ENCODE data around the gene AURKAIP1. TPM values are rescaled to one million over a fixed set of nuclear protein-coding genes. Genes with fewer than 3 reads are reported as not detected.

AURKAIP1 gene
- polyA plus RNA-seq, 6 donors from 2014 or later: 103 to 122 (median 106) TPM

DNA sequence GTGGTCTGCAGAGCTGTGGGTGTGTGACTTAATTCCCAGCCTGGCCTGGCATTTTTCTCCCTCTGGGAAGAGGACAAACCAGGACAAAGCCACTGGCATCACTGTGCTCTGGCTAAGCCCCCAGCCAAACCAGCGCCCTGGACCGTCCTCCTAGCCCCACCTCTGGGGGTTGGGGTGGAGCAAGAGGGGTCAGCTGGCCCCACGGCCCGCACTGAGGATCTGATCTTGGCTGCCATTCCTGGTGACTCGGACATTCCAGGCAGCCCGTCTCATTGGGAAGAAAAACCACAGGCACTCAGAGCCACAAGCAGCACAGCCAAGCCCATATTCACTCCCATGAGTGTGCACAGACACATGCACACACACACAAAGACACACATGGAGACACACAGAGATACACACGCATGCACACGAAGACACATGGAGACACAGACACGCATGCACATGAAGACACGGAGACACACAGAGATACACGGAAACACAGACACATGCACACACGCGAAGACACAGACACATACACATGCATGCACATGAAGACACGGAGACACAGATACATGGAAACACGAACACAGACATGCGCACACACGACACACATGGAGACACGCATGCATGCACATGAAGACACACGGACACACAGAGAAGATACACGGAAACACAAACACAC lies 14.4 kb downstream of the AURKAIP1 start:
- ATAC-seq (ENCODE audit: low read depth in 2 of 2): no peak
- H3K36me3 Mint-ChIP-seq: peaks cover 0 to 8% of the 10 kb centered on the region in 2 donors
- H3K9me3 Mint-ChIP-seq: no peaks in the 10 kb centered on the region
- peaks cover 20 to 48% (median 41%) of the 10 kb centered on the region in 3 donors for H3K27me3 Mint-ChIP-seq
- peaks cover 5 to 9% (median 6%) of the 10 kb centered on the region in 3 donors for H3K4me1 Mint-ChIP-seq
- no peak overlapping the region for H3K27ac Mint-ChIP-seq
- DNase-seq: no peak
- H3K4me3 Mint-ChIP-seq: peak overlapping the region in 1 of 8 donors; percentile 11

DNA sequence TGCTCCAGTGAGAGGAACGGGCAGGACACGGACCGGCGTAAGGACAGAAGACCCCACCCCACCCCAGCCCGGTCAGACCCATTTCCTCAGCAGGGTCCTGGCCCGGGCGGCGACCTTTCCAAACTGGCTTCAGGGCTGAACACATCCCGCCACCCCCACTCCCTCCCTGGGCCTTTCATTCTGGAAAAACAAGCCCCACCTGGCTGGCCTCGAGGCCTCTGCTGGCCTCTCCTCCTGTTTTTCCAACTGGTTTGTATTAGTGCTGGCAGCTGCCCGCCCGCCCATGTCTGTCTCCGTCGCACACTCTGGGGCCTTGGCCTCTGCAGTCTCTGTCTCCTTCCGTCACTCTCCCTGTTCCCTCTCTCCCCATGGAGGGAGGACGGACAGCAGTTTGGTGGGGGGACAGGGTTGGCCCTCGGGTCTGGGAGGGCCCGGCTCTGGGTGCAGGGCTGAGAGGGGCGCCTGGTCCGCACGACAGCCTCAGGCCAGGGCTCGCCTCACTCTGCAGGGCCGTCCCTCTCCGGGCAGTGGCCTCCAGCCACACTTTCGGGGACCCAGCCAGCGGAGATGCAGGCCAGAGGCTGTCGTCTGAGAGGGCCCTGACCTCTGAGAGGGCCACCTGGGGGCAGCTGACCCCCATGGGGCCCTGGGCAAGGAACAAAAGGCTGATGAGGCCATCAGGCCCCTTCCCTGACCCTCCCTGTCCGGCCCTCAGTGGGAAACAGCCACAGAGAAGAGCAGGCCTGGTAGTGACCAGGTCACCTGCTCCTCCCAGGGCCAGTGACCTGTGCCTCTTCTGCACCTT lies 15.1 kb downstream of the AURKAIP1 start:
- ATAC-seq (ENCODE audit: low read depth in 2 of 2): no peak
- peaks cover 5 to 10% (median 8%) of the 10 kb centered on the region in 3 donors for H3K4me1 Mint-ChIP-seq
- no peaks in the 10 kb centered on the region for H3K9me3 Mint-ChIP-seq
- no peak for DNase-seq
- peak overlapping the region in 1 of 6 donors; percentile 33 for H3K27ac Mint-ChIP-seq
- peaks cover 0 to 8% of the 10 kb centered on the region in 2 donors for H3K36me3 Mint-ChIP-seq
- peaks cover 20 to 48% (median 41%) of the 10 kb centered on the region in 3 donors for H3K27me3 Mint-ChIP-seq
- H3K4me3 Mint-ChIP-seq: peak overlapping the region in 1 of 8 donors; percentile 59

DNA sequence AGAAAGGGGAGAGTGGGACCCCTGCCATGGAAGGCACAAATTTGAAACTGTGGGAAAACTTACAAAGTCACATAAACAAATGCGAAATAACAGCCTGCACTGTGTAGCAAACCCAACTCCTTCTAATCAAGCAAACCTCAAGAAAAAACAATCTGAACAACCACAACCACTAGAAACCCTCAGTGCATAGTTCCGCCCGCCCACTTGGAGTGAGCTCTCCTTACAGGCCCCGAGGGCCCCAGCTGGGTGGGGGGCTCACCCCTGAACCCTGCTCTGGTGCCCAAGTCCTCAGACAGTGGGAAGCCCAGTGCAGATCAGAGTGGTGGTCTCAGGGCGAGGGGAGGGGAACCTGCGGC lies 15.7 kb downstream of the AURKAIP1 start:
- peak overlapping the region in 1 of 8 donors; percentile 30 for H3K4me3 Mint-ChIP-seq

DNA sequence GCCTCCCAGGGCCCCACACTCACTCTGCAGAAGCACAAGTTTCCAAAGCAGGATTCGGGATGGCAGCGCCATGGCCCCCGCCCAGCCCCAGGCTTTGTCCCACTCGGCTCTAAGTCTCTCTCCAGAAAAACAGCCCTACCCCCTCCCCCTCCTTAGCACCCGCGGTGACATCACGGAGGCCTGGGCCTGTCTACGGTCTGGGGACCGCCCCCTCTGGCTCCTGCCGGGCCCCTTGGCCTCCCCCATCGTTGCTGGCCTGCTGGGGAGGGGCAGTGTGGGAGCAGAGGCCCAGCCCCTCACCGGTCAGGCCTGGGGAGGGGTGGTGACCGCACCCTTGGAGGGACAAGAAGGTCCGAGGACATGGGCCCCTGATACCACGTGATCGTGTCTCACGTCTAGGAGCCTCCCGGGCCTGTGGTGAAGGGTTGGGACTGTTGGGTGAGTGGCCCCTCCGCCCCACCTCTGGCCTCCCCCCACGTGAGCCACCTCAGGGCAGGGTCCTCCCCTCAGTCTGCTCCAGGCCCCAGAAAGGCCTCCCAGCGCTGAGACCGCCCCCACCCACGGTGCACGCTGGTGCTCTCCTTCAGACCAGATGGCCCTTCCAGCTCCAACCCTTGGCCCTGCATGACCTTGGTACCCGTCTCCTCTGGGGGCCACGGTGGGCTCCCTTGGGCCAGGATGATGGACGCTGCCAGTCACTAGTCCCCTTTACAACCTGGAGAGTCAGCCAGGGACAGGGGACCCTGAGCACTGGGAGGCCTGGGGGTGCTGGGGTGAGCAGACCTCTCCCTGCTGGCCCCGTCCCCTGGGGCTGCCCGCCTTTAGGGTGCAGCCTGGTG lies 16.4 kb downstream of the AURKAIP1 start, which contains the start of gene MXRA8:
Gene MXRA8, minus strand, starts transcription at position 123 of the 839 bp plus-strand sequence. Its CDS starts 51 bp downstream, at position 72.
- Mint-ChIP-seq H3K27ac (no peak within 1 kb of the TSS), H3K27me3 (peaks cover 20 to 57% (median 41%) of the 10 kb centered on the region in 3 donors), H3K9me3 (no peaks in the 10 kb centered on the region), H3K36me3 (peaks cover 0 to 8% of the 10 kb centered on the region in 2 donors), H3K4me1 (peaks cover 5 to 16% (median 15%) of the 10 kb centered on the region in 3 donors), H3K4me3 (peak within 1 kb of the TSS in 1 of 8 donors; percentile 30)
- no peak for DNase-seq
- ATAC-seq (ENCODE audit: low read depth in 2 of 2): no peak

More for the DNA sequence above, 15.7 kb downstream of the AURKAIP1 start:
- ATAC-seq (ENCODE audit: low read depth in 2 of 2) (no peak), DNase-seq (no peak)
- Mint-ChIP-seq H3K27me3 (peaks cover 20 to 51% (median 41%) of the 10 kb centered on the region in 3 donors), H3K4me1 (peaks cover 5 to 13% (median 12%) of the 10 kb centered on the region in 3 donors), H3K27ac (no peak overlapping the region), H3K9me3 (no peaks in the 10 kb centered on the region), H3K36me3 (peaks cover 0 to 8% of the 10 kb centered on the region in 2 donors)

- ATAC-seq (ENCODE audit: low read depth in 2 of 2): no peak
- no peak overlapping the region for H3K4me3 Mint-ChIP-seq
- peaks cover 0 to 8% of the 10 kb centered on the region in 2 donors for H3K36me3 Mint-ChIP-seq
- peaks cover 10 to 23% (median 17%) of the 10 kb centered on the region in 3 donors for H3K4me1 Mint-ChIP-seq
- H3K27ac Mint-ChIP-seq: no peak overlapping the region
- no peak for DNase-seq
- peaks cover 20 to 64% (median 45%) of the 10 kb centered on the region in 3 donors for H3K27me3 Mint-ChIP-seq
- H3K9me3 Mint-ChIP-seq: no peaks in the 10 kb centered on the region
Observed at GRCh38 chr1:1357871-1358432, 17.1 kb downstream of the AURKAIP1 start.

GRCh38 chr1:1356796-1357401 lies 18.1 kb downstream of the AURKAIP1 start:
- Mint-ChIP-seq H3K36me3 (peaks cover 0 to 8% of the 10 kb centered on the region in 2 donors), H3K27me3 (peaks cover 23 to 69% (median 52%) of the 10 kb centered on the region in 3 donors), H3K4me1 (peaks cover 20 to 34% (median 27%) of the 10 kb centered on the region in 3 donors), H3K4me3 (no peak overlapping the region), H3K9me3 (no peaks in the 10 kb centered on the region), H3K27ac (no peak overlapping the region)
- DNase-seq: no peak
- no peak for ATAC-seq (ENCODE audit: low read depth in 2 of 2)

- DNase-seq (no peak), ATAC-seq (ENCODE audit: low read depth in 2 of 2) (no peak)
- Mint-ChIP-seq H3K4me3 (peak overlapping the region in 1 of 8 donors; percentile 5), H3K27me3 (peaks cover 22 to 66% (median 51%) of the 10 kb centered on the region in 3 donors), H3K4me1 (peaks cover 20 to 36% (median 28%) of the 10 kb centered on the region in 3 donors), H3K36me3 (peaks cover 0 to 8% of the 10 kb centered on the region in 2 donors), H3K9me3 (no peaks in the 10 kb centered on the region), H3K27ac (no peak overlapping the region)
Observed at GRCh38 chr1:1356166-1356795, 18.7 kb downstream of the AURKAIP1 start.

DNA sequence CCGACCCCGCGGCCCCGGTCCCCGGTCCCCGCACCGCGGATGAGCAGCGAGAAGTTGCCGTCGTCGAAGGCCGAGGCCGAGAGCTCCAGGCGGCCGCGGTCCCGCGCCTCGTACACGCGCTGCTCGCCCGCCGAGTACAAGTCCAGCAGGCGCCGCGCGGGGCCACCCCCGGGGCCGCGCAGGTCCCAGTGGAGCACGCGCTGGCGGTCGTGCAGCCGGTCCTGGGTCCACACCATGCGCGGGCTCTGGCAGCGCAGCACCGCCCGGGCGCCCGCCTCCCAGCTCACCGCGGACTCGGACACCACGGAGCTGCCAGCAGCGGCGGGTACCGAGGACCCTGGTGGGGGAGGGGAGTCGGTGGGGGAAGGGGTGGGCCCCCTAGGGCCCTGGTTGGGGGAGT lies 19.6 kb downstream of the AURKAIP1 start:
- Mint-ChIP-seq H3K4me1 (peaks cover 20 to 36% (median 23%) of the 10 kb centered on the region in 3 donors), H3K27ac (no peak overlapping the region), H3K9me3 (no peaks in the 10 kb centered on the region), H3K27me3 (peaks cover 15 to 58% (median 42%) of the 10 kb centered on the region in 3 donors), H3K36me3 (no peaks in the 10 kb centered on the region), H3K4me3 (no peak overlapping the region)
- DNase-seq (no peak), ATAC-seq (ENCODE audit: low read depth in 2 of 2) (no peak)

DNA sequence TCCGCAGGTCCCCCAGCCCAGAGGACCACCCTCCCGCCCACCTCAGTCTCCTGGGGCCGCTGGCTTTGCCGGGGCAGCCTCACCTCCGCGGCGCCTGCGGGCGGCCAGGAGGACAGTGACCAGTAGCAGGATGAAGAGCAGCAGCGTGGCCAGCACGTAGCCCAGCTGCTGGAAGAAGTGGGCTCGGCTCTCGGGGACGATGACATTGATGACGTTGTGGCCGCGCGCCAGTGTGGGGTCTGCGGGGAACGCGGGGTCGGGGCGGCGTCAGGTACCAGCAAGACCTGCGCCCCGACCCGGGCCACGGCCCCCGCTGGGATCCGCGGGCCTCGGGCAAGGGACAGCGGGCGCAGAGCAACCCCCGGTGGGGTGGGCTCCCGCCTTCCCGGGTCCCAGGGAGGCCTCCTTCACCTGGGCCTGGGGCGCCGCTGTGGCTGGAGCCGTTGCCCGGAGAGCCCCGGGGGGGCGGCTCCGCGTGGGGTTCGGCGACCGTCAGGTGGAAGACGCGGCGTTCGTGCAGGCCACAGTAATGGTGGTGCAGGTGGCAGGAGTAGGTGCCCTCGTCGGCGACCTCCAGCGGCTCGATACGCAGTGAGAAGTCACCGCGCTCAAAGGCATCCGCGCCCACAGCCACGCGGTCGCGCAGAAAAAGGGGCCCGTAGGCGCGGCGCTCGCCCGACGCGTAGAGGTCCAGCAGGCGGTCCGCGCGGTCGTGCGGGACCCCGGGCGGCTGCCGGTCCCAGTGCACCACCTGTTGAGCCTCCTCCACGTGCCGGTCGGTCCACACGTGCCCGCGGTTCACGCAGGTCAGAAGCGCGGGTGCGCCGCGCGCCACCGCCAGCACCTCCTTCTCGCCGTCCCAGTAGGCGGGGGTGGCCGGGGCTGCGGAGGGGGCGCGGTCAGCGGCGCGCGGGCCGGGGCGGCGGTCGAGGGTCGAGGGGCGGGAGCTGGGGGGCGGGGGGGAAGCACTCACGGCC lies 20.4 kb downstream of the AURKAIP1 start:
- no peaks in the 10 kb centered on the region for H3K9me3 Mint-ChIP-seq

DNA sequence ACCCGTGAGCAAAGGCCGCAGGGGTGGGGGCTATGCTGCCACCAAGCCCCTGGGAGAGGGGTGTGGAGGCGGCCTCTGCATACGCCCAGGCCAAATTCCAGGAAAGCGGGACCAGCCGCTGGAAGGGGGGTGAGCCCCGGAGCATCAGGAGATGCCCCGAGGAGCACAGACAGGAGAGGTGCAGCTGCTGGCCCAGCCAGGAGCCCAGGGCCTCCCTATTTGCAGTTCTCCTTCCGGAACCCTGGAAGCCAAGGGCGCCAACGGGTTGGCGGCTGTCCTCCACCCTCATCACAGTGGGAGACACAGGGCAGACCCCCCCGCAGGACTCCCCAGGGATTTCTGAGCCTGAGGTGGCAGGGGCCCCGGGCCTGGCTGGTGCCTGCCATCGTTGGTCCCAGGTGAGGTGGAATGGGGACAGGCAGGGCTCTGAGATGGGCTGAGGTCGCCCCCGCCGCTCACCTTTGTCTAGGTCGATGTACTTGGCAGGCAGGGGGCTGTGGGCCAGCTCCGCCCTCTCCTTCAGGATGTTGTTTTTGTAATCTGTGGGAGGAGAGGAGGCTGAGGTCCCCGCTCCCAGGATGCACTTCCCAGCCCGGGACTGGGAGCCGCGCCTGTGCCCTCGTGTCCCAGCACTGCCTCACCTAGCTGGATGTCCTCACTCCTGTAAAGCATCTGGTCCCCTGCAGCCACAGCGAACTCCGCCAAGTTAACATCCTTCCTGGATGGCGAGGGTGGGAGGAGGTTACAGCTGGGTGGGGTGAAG lies 21.4 kb downstream of the AURKAIP1 start:
- ATAC-seq (ENCODE audit: low read depth in 2 of 2) (no peak), DNase-seq (no peak)
- Mint-ChIP-seq H3K36me3 (no peaks in the 10 kb centered on the region), H3K27me3 (peaks cover 8 to 43% (median 28%) of the 10 kb centered on the region in 3 donors), H3K4me1 (peaks cover 16 to 30% (median 19%) of the 10 kb centered on the region in 3 donors), H3K27ac (peak overlapping the region in 2 of 6 donors; percentile 32 to 56), H3K4me3 (peak overlapping the region in 6 of 8 donors; percentile 8 to 71 (median 28)), H3K9me3 (no peaks in the 10 kb centered on the region)

More for the DNA sequence above, 20.4 kb downstream of the AURKAIP1 start:
- peak overlapping the region in 1 of 6 donors; percentile 89 for H3K27ac Mint-ChIP-seq
- H3K4me1 Mint-ChIP-seq: peaks cover 20 to 36% (median 23%) of the 10 kb centered on the region in 3 donors
- DNase-seq (no peak), ATAC-seq (ENCODE audit: low read depth in 2 of 2) (peak in 1 of 2 donors; percentile 15)
- peak overlapping the region in 6 of 8 donors; percentile 5 to 66 (median 40) for H3K4me3 Mint-ChIP-seq
- peaks cover 15 to 53% (median 38%) of the 10 kb centered on the region in 3 donors for H3K27me3 Mint-ChIP-seq
- no peaks in the 10 kb centered on the region for H3K36me3 Mint-ChIP-seq

All from naive B cell (primary cell).